KOPT-K1 (cell line): ENCODE data around the gene SH3YL1.

Source experiments
- H3K27ac ChIP-seq: fragments of 200-600 bp; sonication (generic); 2 replicates; pipeline ENCODE4 v1.5.1; 2016; ENCODE audit warnings: antibody characterized with exemption, mild to moderate bottlenecking, low read depth, low read length; ENCODE audit not compliant: poor library complexity, severe bottlenecking
- H3K36me3 ChIP-seq: fragments of 200-600 bp; sonication (generic); 2 replicates; pipeline ENCODE4 v1.5.1; 2017; ENCODE audit warnings: antibody characterized with exemption, mild to moderate bottlenecking, low read length, moderate library complexity; ENCODE audit not compliant: insufficient read depth
- H3K9me3 ChIP-seq: fragments of 200-600 bp; sonication (generic); 2 replicates; pipeline ENCODE4 v1.5.1; 2017; ENCODE audit warnings: antibody characterized with exemption, low read length, mild to moderate bottlenecking; ENCODE audit not compliant: insufficient read depth, poor library complexity, severe bottlenecking

The SH3YL1 gene

DNA sequence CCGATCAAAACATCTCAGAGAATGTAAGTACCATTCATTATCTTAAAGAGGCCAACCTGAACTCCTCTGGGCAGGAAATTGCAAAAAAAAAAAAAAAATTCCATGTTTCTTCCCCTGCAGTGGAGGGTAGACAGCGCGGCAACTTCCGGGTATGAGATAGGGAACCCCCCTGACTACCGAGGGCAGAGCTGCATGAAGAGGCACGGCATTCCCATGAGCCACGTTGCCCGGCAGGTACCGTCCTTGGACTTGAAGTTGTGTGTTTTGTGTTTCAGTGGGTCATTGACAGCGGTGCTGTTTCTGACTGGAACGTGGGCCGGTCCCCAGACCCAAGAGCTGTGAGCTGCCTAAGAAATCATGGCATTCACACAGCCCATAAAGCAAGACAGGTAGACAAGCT, 8.1 kb upstream of the SH3YL1 start:
- Histone ChIP-seq H3K9me3 (no peaks in the 10 kb centered on the region), H3K27ac (no peak overlapping the region), H3K36me3 (peaks cover 92% of the 10 kb centered on the region)

DNA sequence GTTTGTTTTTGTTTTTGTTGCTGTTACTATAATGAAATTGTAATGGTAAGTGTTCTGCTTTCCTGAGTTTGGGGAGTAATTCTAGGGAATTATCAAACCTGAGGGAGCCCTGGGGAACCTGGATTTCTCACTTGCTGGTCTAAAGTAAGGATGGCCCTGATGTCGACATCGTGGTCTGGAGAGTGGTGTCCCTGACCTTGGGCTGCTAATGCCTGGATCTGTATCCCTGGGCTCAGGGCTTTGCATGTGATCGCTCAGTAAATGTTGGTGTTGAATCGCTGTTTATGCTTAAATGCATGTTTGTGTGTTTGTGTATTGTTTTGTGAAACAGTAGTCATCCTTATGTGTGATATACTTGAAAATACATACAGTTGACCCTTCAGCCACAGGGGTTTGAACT, 7.0 kb upstream of the SH3YL1 start:
- Histone ChIP-seq H3K36me3 (peaks cover 85% of the 10 kb centered on the region), H3K9me3 (no peaks in the 10 kb centered on the region), H3K27ac (no peak overlapping the region)

- Histone ChIP-seq H3K27ac (no peak overlapping the region), H3K9me3 (no peaks in the 10 kb centered on the region), H3K36me3 (peaks cover 71% of the 10 kb centered on the region)
These were observed 5.7 kb upstream of the SH3YL1 start for GRCh38 chr2:269356-270030.

DNA sequence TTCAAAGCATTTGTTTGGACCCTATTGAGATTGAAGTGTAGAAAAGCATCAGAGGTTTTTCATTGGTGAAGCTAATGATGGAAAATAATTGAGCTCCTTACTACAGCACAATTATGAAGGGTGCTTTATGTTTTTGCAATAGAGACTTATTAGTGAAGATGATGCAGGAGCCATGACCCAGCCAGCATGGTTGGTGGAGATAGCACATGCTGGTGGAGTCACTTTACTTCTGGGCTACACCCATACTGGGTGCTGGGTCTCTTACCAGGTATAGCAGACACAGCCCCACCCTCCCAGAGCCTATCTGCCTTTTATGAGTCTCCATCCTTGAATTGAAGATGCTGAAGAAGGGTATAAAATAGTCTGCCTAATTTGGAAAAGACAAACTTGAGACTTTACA, 4.5 kb upstream of the SH3YL1 start:
- Histone ChIP-seq H3K36me3 (peaks cover 59% of the 10 kb centered on the region), H3K9me3 (no peaks in the 10 kb centered on the region)

DNA sequence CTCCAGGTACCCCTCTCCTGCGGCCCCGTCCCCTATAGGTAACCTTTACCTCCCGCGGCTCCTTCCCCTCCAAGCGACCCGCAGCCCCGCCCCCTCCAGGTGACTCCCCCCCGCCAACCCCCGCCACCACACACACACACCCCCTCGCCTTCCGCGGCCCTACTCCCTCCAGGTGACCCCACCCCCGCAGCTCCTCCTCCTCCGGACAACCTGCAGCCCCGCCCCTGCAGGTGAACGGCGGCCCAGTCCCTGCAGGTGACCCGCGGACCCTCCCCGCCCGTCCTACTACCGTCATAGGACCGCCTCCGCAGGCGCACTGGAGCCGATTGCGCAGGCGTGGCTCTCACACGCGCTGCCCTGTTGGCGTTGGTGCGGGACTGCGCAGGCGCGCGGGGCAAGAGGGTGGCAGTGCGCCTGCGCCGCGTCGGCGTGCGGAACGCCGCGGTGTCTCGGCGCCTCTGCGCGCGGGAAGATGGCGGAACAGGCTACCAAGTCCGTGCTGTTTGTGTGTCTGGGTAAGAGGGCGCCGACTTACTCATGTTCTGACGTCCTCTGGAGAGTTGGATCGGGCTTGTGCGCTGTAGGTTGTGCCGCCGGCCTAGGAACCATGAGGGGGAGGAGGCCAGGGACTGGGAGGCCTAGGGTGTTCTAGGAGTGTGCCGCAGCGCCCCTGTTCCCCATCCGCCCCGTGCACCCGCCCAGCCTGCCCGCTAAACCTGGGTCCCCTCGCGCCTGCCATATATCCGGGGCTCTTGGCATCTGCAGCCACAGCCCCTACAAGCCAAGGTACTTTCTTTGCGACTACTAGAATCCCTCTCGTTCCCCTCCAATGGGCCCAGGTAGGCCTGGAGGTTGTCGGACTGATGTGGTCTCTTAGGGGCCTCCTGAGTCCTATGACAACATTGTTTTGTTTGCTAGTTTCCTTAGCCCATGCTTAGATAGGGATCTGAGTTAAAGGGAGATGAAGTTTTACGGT, 949 bp upstream of the SH3YL1 start, which contains the start of gene ACP1:
ACP1 (plus strand) TSS at position 455 of the 976 bp plus-strand sequence; CDS start at position 473, 18 bp downstream.
- H3K36me3 ChIP-seq, result peaks cover 27% of the 10 kb centered on the region
- no peaks in the 10 kb centered on the region for H3K9me3 ChIP-seq
- peak within 1 kb of the TSS; percentile 78 for H3K27ac ChIP-seq

More for the DNA sequence above, 4.5 kb upstream of the SH3YL1 start:
- H3K27ac ChIP-seq, result no peak overlapping the region

GRCh38 chr2:263022-263738, 652 bp downstream of the SH3YL1 start:
- peaks cover 16% of the 10 kb centered on the region for H3K36me3 ChIP-seq
- no peak overlapping the region for H3K27ac ChIP-seq
- peaks cover 8% of the 10 kb centered on the region for H3K9me3 ChIP-seq

DNA sequence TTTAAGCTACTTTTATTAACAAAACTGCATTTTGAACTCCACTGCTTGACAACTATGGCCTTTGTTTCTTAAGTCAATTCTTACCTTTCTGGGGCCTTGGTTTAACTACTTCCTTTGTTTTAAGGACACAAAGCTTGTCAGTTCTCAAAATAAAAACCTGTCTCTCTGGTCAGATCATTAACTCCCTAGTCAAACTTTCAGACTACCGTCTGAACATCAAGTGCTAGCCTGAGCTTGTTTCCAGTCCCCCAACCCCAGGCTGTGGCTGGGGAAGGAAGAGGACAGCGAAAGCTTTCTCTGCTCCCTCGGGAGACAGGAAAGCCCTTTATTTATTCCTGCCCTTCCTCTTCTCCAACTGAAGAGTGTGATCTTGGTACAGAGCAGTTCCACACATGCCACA, 1.7 kb downstream of the SH3YL1 start:
- Histone ChIP-seq H3K9me3 (peaks cover 18% of the 10 kb centered on the region), H3K36me3 (peaks cover 5% of the 10 kb centered on the region; the same call in 1 of the 2 replicates), H3K27ac (no peak overlapping the region)

GRCh38 chr2:260507-261161, 3.2 kb downstream of the SH3YL1 start:
- Histone ChIP-seq H3K9me3 (peaks cover 19% of the 10 kb centered on the region), H3K27ac (no peak overlapping the region), H3K36me3 (no peaks in the 10 kb centered on the region)

DNA sequence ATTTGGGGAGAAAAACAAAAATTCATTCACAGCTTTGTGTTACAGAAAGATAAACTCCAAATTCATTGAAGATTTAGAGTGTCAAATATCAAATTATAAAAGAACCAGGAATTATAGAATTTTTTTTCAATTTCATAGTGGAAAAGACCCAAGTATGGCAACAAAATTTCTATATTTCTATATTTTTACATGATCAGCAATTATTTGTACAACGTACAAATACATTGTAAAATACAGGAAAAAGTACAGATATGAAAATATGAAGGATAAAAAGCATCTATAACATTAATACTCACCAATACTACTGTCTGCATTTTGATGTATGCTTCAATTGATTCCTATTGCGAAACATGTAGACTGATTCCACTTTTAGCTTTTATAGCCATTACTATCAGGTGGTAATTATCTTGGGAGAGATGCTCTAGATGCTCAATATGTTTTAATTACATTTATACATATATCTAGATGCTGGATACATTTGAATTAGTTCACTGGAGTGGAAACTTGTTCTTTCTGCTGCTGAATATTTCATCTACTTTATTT, 4.0 kb downstream of the SH3YL1 start:
- Histone ChIP-seq H3K36me3 (no peaks in the 10 kb centered on the region), H3K27ac (no peak overlapping the region), H3K9me3 (peaks cover 19% of the 10 kb centered on the region)

- H3K36me3 ChIP-seq, result no peaks in the 10 kb centered on the region
- peaks cover 19% of the 10 kb centered on the region for H3K9me3 ChIP-seq
- no peak overlapping the region for H3K27ac ChIP-seq
These were observed 4.9 kb downstream of the SH3YL1 start for GRCh38 chr2:258933-259332.

GRCh38 chr2:257842-258241, 6.0 kb downstream of the SH3YL1 start:
- H3K9me3 ChIP-seq, result peaks cover 19% of the 10 kb centered on the region
- H3K27ac ChIP-seq, result no peak overlapping the region
- no peaks in the 10 kb centered on the region for H3K36me3 ChIP-seq

- Histone ChIP-seq H3K36me3 (no peaks in the 10 kb centered on the region), H3K27ac (no peak overlapping the region), H3K9me3 (peaks cover 19% of the 10 kb centered on the region)
These were observed 6.4 kb downstream of the SH3YL1 start for GRCh38 chr2:257429-257828.

DNA sequence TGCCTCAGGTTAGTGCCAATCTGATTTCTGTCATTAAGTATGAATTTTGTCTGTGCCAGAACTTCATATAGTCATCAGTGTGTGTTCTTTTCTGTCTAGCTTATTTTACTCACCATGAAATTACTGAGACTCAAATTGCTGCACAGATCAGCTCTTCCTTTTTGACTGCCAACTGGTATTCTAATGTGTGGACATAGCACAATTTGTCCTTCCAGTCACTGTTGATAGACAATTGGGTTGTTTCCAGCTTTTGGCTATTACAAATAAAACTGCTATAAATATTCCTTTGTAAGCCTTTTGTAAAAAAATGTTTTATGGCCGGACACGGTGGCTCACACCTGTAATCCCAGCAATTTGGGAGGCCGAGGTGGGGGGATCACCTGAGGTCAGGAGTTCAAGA, 7.7 kb downstream of the SH3YL1 start:
- no peak overlapping the region for H3K27ac ChIP-seq
- H3K9me3 ChIP-seq, result peaks cover 19% of the 10 kb centered on the region
- no peaks in the 10 kb centered on the region for H3K36me3 ChIP-seq

GRCh38 chr2:255195-255594, 8.6 kb downstream of the SH3YL1 start:
- H3K27ac ChIP-seq, result no peak overlapping the region
- peaks cover 19% of the 10 kb centered on the region for H3K9me3 ChIP-seq

More at GRCh38 chr2:255195-255594, 8.6 kb downstream of the SH3YL1 start:
- no peaks in the 10 kb centered on the region for H3K36me3 ChIP-seq
